Kidney (tissue), 14 donors: ENCODE data around the gene AANAT. TPM values are rescaled to one million over a fixed set of nuclear protein-coding genes. Genes with fewer than 3 reads are reported as not detected.

Experiments used
- DNase-seq, 5 donors: peaks; one replicate each; pipeline ENCODE4 v3.0.0-alpha.2; 2013 to 2020
- FAIRE-seq: peaks from 2 replicates; lab custom pipeline; 2012; peaks lifted over from hg19 to GRCh38; lab: Jason Lieb, UNC
- H3K27ac ChIP-seq, 2 donors: one replicate each; pipeline ENCODE4 v1.7.0; 2013; ENCODE audit warnings: low read depth in 2 of 2, low read length in 2 of 2, inconsistent platforms in 1 of 2
- H3K27me3 ChIP-seq: one replicate; pipeline ENCODE4 v1.7.1; 2013; ENCODE audit warnings: low read length, inconsistent platforms; ENCODE audit not compliant: control insufficient read depth, insufficient read depth
- H3K36me3 ChIP-seq, 3 donors: one replicate each; pipeline versions ENCODE4 v1.7.0 to v1.7.1; 2013; ENCODE audit warnings: low read length in 3 of 3, control low read depth in 1 of 3, inconsistent platforms in 1 of 3; ENCODE audit not compliant: insufficient read depth in 3 of 3, control insufficient read depth in 2 of 3
- H3K4me1 ChIP-seq, 3 donors: one replicate each; pipeline versions ENCODE4 v1.7.0 to v1.7.1; 2013; ENCODE audit warnings: low read length in 3 of 3, inconsistent platforms in 1 of 3, low read depth in 1 of 3; ENCODE audit not compliant: control insufficient read depth in 2 of 3, insufficient read depth in 2 of 3
- H3K4me3 ChIP-seq, 3 donors: one replicate each; pipeline versions ENCODE4 v1.7.0 to v1.8.1; 2013; ENCODE audit warnings: low read length in 3 of 3, control low read depth in 1 of 3, inconsistent platforms in 1 of 3
- H3K9ac ChIP-seq, 3 donors: one replicate each; pipeline versions ENCODE4 v1.7.0 to v1.7.1; 2013; ENCODE audit warnings: low read length in 3 of 3, control low read depth in 1 of 3, inconsistent platforms in 1 of 3
- H3K9me3 ChIP-seq, 3 donors: one replicate each; pipeline versions ENCODE4 v1.7.0 to v1.7.1; 2013; ENCODE audit warnings: low read length in 3 of 3, control low read depth in 1 of 3, inconsistent platforms in 1 of 3; ENCODE audit not compliant: control insufficient read depth in 2 of 3, insufficient read depth in 1 of 3
- CTCF ChIP-seq: IDR thresholded peaks from 3 replicates; pipeline ENCODE4 v1.5.1; 2012; ENCODE audit warnings: mild to moderate bottlenecking, moderate library complexity, borderline replicate concordance; ENCODE audit not compliant: insufficient read depth; ENCODE audit errors: extremely low read depth
- intact Hi-C: fragments of 100-400 bp; cut with DNase I; formaldehyde crosslinking; loops from one replicate; pipeline ENCODE4 v1.11.1; 2022
- polyA plus RNA-seq: library from polyadenylated mRNA; stranded (reverse); fragments of 350-450 nt; fragmentation: Illumina TruSeq; extraction: RNeasy Lipid Tissue Mini Kit (QIAGEN cat#74804); gene quantifications from one replicate; pipeline ENCODE4 v1.2.3, GENCODE V29; 2014; ENCODE audit warnings: low read depth, low replicate concordance; ENCODE audit not compliant: insufficient read depth
- total RNA-seq: library from RNA; stranded (reverse); fragmentation: NEBNext Ultra II Directional; extraction: Animal tissue kit (Norgen Biotek cat#: 25700); gene quantifications from one replicate; pipeline ENCODE4 v1.2.1, GENCODE V29; 2021
- donor health status: control.
- donor health status: control.
- donor health status: control.
- donor health status: control.
- donor health status: control.
- donor health status: DM: yes; HTN: yes; CAD: no.
- donor health status: Normal renal cell carcinoma (clear cell type).

The AANAT gene
- total and polyA plus RNA-seq, 2 donors from 2014 or later, result not detected

DNA sequence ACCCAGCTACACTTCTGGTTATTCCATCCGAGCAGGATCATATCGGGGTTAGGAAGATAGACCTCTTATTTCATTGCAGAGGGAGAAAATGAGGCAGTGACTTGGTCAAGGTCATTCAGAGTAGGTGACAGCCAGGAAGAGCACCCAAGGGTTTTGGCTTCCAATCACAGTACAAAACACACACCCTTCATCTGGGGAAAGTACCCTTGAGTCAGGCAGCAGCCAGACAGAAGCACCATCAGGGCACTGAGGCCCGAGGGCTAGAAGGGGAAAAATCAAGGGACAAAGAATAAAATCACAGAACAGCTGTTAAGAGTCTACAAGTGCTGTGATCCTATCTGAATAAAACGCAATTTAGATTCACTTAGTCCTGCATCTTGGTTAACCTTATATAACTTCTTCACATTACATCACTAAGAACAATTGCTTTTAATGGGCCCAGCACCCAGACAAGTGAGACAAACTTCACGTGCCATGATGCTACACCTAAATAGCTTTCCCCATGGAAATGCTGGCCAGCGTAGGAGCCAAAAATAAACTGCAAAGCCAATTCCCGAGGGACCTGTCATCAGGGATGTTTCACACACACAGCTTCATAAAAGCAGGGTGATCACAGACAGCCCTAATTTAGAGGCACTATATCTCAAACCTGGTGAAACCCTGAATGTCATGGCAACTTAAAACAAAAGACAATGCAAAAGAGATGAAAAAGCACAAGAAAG lies 19.3 kb upstream of the AANAT start:
- Histone ChIP-seq H3K4me3 (no peak overlapping the region), H3K36me3 (no peaks in the 10 kb centered on the region), H3K27ac (no peak overlapping the region), H3K9ac (no peak overlapping the region), H3K9me3 (no peaks in the 10 kb centered on the region), H3K4me1 (peaks cover 0 to 19% (median 10%) of the 10 kb centered on the region in 3 donors), H3K27me3 (no peaks in the 10 kb centered on the region)
- no peak for TF ChIP-seq CTCF
- FAIRE-seq (no peak), DNase-seq (no peak)
- intact Hi-C loops, result no loop called here

GRCh38 chr17:76449126-76449525 lies 18.3 kb upstream of the AANAT start:
- H3K4me1 ChIP-seq, result peaks cover 0 to 19% (median 10%) of the 10 kb centered on the region in 3 donors
- no peak for TF ChIP-seq CTCF
- no peak overlapping the region for H3K9ac ChIP-seq
- no peak overlapping the region for H3K4me3 ChIP-seq
- intact Hi-C loops, result no loop called here
- H3K36me3 ChIP-seq, result no peaks in the 10 kb centered on the region
- H3K27me3 ChIP-seq, result no peaks in the 10 kb centered on the region
- no peak for DNase-seq
- FAIRE-seq, result no peak
- H3K27ac ChIP-seq, result no peak overlapping the region
- H3K9me3 ChIP-seq, result no peaks in the 10 kb centered on the region

DNA sequence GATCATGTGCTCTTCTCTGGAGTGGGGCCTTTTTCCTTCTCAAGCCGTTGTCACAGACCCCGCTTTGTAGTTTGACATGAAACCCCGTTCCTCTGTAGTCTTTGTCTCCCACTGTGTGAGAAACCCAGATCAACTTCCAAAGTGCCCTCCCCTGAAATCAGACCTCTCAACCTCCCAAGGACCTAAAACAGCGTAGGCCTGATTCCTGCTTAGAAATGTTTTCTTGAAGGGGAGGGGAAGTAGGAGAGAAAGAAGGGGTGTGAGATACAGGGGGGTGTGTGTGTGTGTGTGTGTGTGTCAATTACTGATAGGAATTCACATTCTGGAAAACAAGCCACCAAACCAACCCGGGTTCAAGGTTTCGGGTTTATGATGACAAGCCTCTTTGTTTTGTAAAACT lies 15.9 kb upstream of the AANAT start:
- Histone ChIP-seq H3K4me3 (peak overlapping the region in 1 of 3 donors; percentile 66), H3K9ac (no peak overlapping the region), H3K9me3 (no peaks in the 10 kb centered on the region), H3K27ac (no peak overlapping the region), H3K36me3 (no peaks in the 10 kb centered on the region), H3K27me3 (no peaks in the 10 kb centered on the region), H3K4me1 (peaks cover 0 to 17% (median 10%) of the 10 kb centered on the region in 3 donors)
- FAIRE-seq (no peak), DNase-seq (peak in 2 of 5 donors; percentile 11 to 28)
- intact Hi-C loops, result no loop called here
- TF ChIP-seq CTCF, result no peak
